ENCODE results near the gene NDP.

NDP gene

GRCh38 chrX:43910012-43910411 lies 63.2 kb downstream of the NDP start:
- Histone ChIP-seq H3K9ac (ENCODE audit: low read length) (no peak overlapping the region), H3K27ac (ENCODE audit: low read depth, low read length, poor library complexity, severe bottlenecking) (no peak overlapping the region), H3K79me2 (ENCODE audit: insufficient read depth, low read length) (no peaks in the 10 kb centered on the region), H3K36me3 (ENCODE audit: insufficient read depth, low read length) (no peaks in the 10 kb centered on the region), H4K20me1 (ENCODE audit: insufficient read depth, low read length) (no peaks in the 10 kb centered on the region), H3K4me2 (ENCODE audit: low read length) (no peak overlapping the region), H3K4me1 (ENCODE audit: insufficient read depth, low read length, severe bottlenecking) (no peaks in the 10 kb centered on the region), H3K4me3 (ENCODE audit: low read depth, low read length, poor library complexity, severe bottlenecking) (no peak overlapping the region), H3K9me3 (ENCODE audit: low read length) (no peaks in the 10 kb centered on the region), H3K27me3 (ENCODE audit: insufficient read depth, low read length) (no peaks in the 10 kb centered on the region), H3F3A (ENCODE audit: insufficient read depth, low read length) (no peaks in the 10 kb centered on the region), H3K9me2 (ENCODE audit: low read depth, low read length) (no peaks in the 10 kb centered on the region), H2AFZ (ENCODE audit: low read length) (no peak overlapping the region)
- TF ChIP-seq EZH2 (IDR thresholded peaks at IDR 0.05; ENCODE audit: borderline replicate concordance, low read length) (no peak), CTCF (IDR thresholded peaks at IDR 0.05; ENCODE audit: low read length) (no peak)

- no peak overlapping the region for H3K4me2 ChIP-seq (ENCODE audit: low read length)
- no peak overlapping the region for H3K27ac ChIP-seq (ENCODE audit: low read depth, low read length, poor library complexity, severe bottlenecking)
- no peaks in the 10 kb centered on the region for H3K9me3 ChIP-seq (ENCODE audit: low read length)
- H3K27me3 ChIP-seq (ENCODE audit: insufficient read depth, low read length) = no peaks in the 10 kb centered on the region
- H4K20me1 ChIP-seq (ENCODE audit: insufficient read depth, low read length) = no peaks in the 10 kb centered on the region
- H3K79me2 ChIP-seq (ENCODE audit: insufficient read depth, low read length) = no peaks in the 10 kb centered on the region
- H3K9ac ChIP-seq (ENCODE audit: low read length) = no peak overlapping the region
- TF ChIP-seq EZH2 (IDR thresholded peaks at IDR 0.05; ENCODE audit: borderline replicate concordance, low read length) = no peak
- no peak for TF ChIP-seq CTCF (IDR thresholded peaks at IDR 0.05; ENCODE audit: low read length)
- no peaks in the 10 kb centered on the region for H3K4me1 ChIP-seq (ENCODE audit: insufficient read depth, low read length, severe bottlenecking)
- no peaks in the 10 kb centered on the region for H3F3A ChIP-seq (ENCODE audit: insufficient read depth, low read length)
- H3K4me3 ChIP-seq (ENCODE audit: low read depth, low read length, poor library complexity, severe bottlenecking) = no peak overlapping the region
- H2AFZ ChIP-seq (ENCODE audit: low read length) = no peak overlapping the region
- H3K36me3 ChIP-seq (ENCODE audit: insufficient read depth, low read length) = no peaks in the 10 kb centered on the region
- H3K9me2 ChIP-seq (ENCODE audit: low read depth, low read length) = no peaks in the 10 kb centered on the region
These were observed 64.0 kb downstream of the NDP start for GRCh38 chrX:43909141-43909540.

GRCh38 chrX:43899878-43900815 lies 73.0 kb downstream of the NDP start:
- Histone ChIP-seq H3K9me2 (ENCODE audit: low read depth, low read length) (no peaks in the 10 kb centered on the region), H3K4me2 (ENCODE audit: low read length) (no peak overlapping the region), H3F3A (ENCODE audit: insufficient read depth, low read length) (no peaks in the 10 kb centered on the region), H3K4me3 (ENCODE audit: low read depth, low read length, poor library complexity, severe bottlenecking) (no peak overlapping the region), H3K9me3 (ENCODE audit: low read length) (no peaks in the 10 kb centered on the region), H3K27me3 (ENCODE audit: insufficient read depth, low read length) (no peaks in the 10 kb centered on the region), H3K79me2 (ENCODE audit: insufficient read depth, low read length) (no peaks in the 10 kb centered on the region), H2AFZ (ENCODE audit: low read length) (no peak overlapping the region), H3K36me3 (ENCODE audit: insufficient read depth, low read length) (no peaks in the 10 kb centered on the region), H3K27ac (ENCODE audit: low read depth, low read length, poor library complexity, severe bottlenecking) (no peak overlapping the region), H4K20me1 (ENCODE audit: insufficient read depth, low read length) (no peaks in the 10 kb centered on the region), H3K9ac (ENCODE audit: low read length) (no peak overlapping the region), H3K4me1 (ENCODE audit: insufficient read depth, low read length, severe bottlenecking) (no peaks in the 10 kb centered on the region)
- TF ChIP-seq EZH2 (IDR thresholded peaks at IDR 0.05; ENCODE audit: borderline replicate concordance, low read length) = no peak
- no peak for TF ChIP-seq CTCF (IDR thresholded peaks at IDR 0.05; ENCODE audit: low read length)
